Measurements from ENCODE around the gene AGBL4. TPM values are rescaled to one million over a fixed set of nuclear protein-coding genes. Genes with fewer than 3 reads are reported as not detected.

Gene AGBL4
- total RNA-seq, 1 experiment from 2014 or later: not detected

DNA sequence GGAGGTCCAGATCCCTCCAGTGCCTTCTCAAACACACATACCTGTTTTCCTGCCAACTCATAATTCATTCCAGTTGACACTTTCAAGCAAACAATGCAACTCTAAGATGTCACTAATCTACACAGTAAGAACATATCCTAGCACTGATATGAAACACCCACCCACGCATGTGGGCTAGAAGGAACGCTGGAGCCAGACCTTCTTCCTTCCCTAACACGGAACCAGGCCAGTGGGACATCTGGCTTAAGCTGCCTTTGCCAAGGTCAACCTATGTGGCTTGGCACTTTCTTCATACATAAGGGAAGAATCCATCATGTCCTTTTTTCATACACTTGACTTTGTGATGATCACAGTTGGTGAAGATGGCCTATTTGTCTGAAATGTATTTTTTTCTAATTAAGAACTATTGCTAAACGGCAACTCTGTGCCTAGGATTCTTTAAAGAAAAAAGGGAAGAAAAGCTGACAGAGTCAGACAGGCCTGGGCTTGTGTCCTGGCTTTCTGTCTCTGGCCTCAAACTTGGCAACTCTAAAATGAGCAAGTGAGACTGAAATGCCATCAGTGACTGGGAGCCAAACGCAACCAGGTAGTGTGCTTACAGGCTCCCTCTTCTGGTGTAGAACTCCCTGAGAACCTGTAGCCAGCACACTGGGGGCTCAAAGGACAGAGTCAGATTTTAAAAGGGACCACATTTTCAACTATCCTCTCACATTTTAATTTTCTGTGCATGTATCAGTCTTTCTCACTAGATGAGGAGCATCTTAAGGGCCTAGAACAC is 1154.4 kb downstream of the AGBL4 start:
- peaks cover 4% of the 10 kb centered on the region for H3K27me3 Mint-ChIP-seq (ENCODE audit: insufficient read depth, unreplicated experiment)
- no peaks in the 10 kb centered on the region for H3K9me3 Mint-ChIP-seq (ENCODE audit: unreplicated experiment)
- intact Hi-C loops (cut with micrococcal nuclease; ENCODE audit: unreplicated experiment): no loop called here
- H3K4me1 Mint-ChIP-seq (ENCODE audit: low read depth, unreplicated experiment): no peaks in the 10 kb centered on the region
- DNase-seq: no peak
- no peaks in the 10 kb centered on the region for H3K9me3 ChIP-seq
- BruUV-seq (replicated peaks): no TSS peak
- POLR2A ChIA-PET: no interaction called here
- H3K27me3 ChIP-seq (replicated peaks; ENCODE audit: control insufficient read depth, insufficient read depth, low read length): no peaks in the 10 kb centered on the region
- H3K4me3 ChIP-seq (ENCODE audit: low read depth, low read length): no peak overlapping the region
- H3K27ac Mint-ChIP-seq (ENCODE audit: unreplicated experiment): no peak overlapping the region
- TF ChIP-seq, protein P1, sequence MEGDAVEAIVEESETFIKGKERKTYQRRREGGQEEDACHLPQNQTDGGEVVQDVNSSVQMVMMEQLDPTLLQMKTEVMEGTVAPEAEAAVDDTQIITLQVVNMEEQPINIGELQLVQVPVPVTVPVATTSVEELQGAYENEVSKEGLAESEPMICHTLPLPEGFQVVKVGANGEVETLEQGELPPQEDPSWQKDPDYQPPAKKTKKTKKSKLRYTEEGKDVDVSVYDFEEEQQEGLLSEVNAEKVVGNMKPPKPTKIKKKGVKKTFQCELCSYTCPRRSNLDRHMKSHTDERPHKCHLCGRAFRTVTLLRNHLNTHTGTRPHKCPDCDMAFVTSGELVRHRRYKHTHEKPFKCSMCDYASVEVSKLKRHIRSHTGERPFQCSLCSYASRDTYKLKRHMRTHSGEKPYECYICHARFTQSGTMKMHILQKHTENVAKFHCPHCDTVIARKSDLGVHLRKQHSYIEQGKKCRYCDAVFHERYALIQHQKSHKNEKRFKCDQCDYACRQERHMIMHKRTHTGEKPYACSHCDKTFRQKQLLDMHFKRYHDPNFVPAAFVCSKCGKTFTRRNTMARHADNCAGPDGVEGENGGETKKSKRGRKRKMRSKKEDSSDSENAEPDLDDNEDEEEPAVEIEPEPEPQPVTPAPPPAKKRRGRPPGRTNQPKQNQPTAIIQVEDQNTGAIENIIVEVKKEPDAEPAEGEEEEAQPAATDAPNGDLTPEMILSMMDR (IDR thresholded peaks at IDR 0.05; ENCODE audit: insufficient read depth in 1 of 2, low read depth in 1 of 2, low read length in 1 of 2, severe bottlenecking in 1 of 2, unreplicated experiment in 1 of 2): no peak
- H3K36me3 ChIP-seq (ENCODE audit: control insufficient read depth, insufficient read depth, low read length): no peaks in the 10 kb centered on the region
- no peaks in the 10 kb centered on the region for H3K36me3 Mint-ChIP-seq (ENCODE audit: insufficient read depth, unreplicated experiment)
- CTCF ChIA-PET: no interaction called here
- H3K4me3 Mint-ChIP-seq (ENCODE audit: unreplicated experiment): no peak overlapping the region
- no peaks in the 10 kb centered on the region for H3K4me1 ChIP-seq

DNA sequence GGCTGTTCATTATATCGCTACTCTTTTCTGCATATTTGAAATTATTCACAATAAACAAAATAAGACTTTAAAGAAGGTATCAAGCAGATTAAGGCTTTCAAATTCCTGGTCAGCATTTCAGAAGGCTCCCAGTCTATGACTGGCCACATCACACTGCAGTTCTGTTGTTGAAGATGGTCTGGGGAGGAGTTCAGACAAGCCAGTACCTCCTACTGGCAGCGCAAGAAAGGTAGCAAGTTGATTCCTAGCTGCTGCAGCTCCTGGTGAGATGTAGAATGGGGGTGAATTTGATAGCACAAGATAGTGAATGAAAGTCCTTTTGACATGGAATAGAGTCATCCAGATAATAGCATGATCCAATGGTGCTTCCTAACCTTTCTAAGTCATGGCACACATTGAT is 1158.8 kb downstream of the AGBL4 start:
- POLR2A ChIA-PET: no interaction called here
- H3K27me3 ChIP-seq (replicated peaks; ENCODE audit: control insufficient read depth, insufficient read depth, low read length): no peaks in the 10 kb centered on the region
- H3K9me3 ChIP-seq: no peaks in the 10 kb centered on the region
- TF ChIP-seq, protein P1 (IDR thresholded peaks at IDR 0.05; ENCODE audit: insufficient read depth in 1 of 2, low read depth in 1 of 2, low read length in 1 of 2, severe bottlenecking in 1 of 2, unreplicated experiment in 1 of 2): no peak
- no peaks in the 10 kb centered on the region for H3K4me1 ChIP-seq
- Mint-ChIP-seq H3K9me3 (ENCODE audit: unreplicated experiment) (peaks cover 9% of the 10 kb centered on the region), H3K27ac (ENCODE audit: unreplicated experiment) (no peak overlapping the region), H3K36me3 (ENCODE audit: insufficient read depth, unreplicated experiment) (no peaks in the 10 kb centered on the region), H3K4me1 (ENCODE audit: low read depth, unreplicated experiment) (no peaks in the 10 kb centered on the region), H3K4me3 (ENCODE audit: unreplicated experiment) (no peak overlapping the region), H3K27me3 (ENCODE audit: insufficient read depth, unreplicated experiment) (peaks cover 2% of the 10 kb centered on the region)
- BruUV-seq (replicated peaks): no TSS peak
- H3K4me3 ChIP-seq (ENCODE audit: low read depth, low read length): no peak overlapping the region
- intact Hi-C loops (cut with micrococcal nuclease; ENCODE audit: unreplicated experiment): no loop called here
- no peak for DNase-seq
- CTCF ChIA-PET: no interaction called here
- no peaks in the 10 kb centered on the region for H3K36me3 ChIP-seq (ENCODE audit: control insufficient read depth, insufficient read depth, low read length)

DNA sequence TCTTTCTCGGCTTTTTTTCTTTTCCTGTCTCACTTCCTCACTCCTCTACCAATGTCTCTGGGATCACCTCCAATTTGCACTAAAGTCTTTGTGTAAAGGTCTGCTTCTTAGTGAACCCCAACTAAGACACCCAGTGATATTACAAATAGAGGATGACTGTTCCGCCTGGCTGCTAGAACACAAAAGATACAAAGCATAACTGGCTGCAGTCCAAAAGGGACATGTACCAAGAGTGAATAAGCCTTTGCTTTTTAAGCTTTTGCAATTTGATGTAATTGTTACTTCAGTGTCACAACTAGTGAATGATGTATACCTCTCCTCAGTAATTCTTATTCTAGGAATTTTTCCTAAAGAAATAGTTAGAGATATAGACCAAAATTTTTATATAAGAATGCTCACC is 1164.3 kb downstream of the AGBL4 start:
- Histone ChIP-seq H3K27me3 (replicated peaks; ENCODE audit: control insufficient read depth, insufficient read depth, low read length) (no peaks in the 10 kb centered on the region), H3K4me3 (ENCODE audit: low read depth, low read length) (no peak overlapping the region), H3K36me3 (ENCODE audit: control insufficient read depth, insufficient read depth, low read length) (no peaks in the 10 kb centered on the region), H3K4me1 (no peaks in the 10 kb centered on the region), H3K9me3 (no peaks in the 10 kb centered on the region)
- ChIA-PET POLR2A (no interaction called here), CTCF (no interaction called here)
- DNase-seq: no peak
- no peaks in the 10 kb centered on the region for H3K4me1 Mint-ChIP-seq (ENCODE audit: low read depth, unreplicated experiment)
- TF ChIP-seq, protein P1 (IDR thresholded peaks at IDR 0.05; ENCODE audit: insufficient read depth in 1 of 2, low read depth in 1 of 2, low read length in 1 of 2, severe bottlenecking in 1 of 2, unreplicated experiment in 1 of 2): no peak
- H3K4me3 Mint-ChIP-seq (ENCODE audit: unreplicated experiment): no peak overlapping the region
- intact Hi-C loops (cut with micrococcal nuclease; ENCODE audit: unreplicated experiment): no loop called here
- H3K27me3 Mint-ChIP-seq (ENCODE audit: insufficient read depth, unreplicated experiment): peaks cover 2% of the 10 kb centered on the region
- no TSS peak for BruUV-seq (replicated peaks)
- no peaks in the 10 kb centered on the region for H3K36me3 Mint-ChIP-seq (ENCODE audit: insufficient read depth, unreplicated experiment)
- no peak overlapping the region for H3K27ac Mint-ChIP-seq (ENCODE audit: unreplicated experiment)
- H3K9me3 Mint-ChIP-seq (ENCODE audit: unreplicated experiment): peaks cover 9% of the 10 kb centered on the region
